GM12878 (cell line): Measurements from ENCODE around the gene BRAF. TPM values are rescaled to one million over a fixed set of nuclear protein-coding genes. Genes with fewer than 3 reads are reported as not detected.

Source experiments
- ATAC-seq: fragments of 200-7000 bp; cut with Tn5 transposase; 3 replicates; pipeline ENCODE4 v1.9.1; 2020; ENCODE audit warnings: mild to moderate bottlenecking, moderate library complexity
- BruUV-seq: library from RNA; stranded (reverse); fragments of 400-500 nt; replicated peaks from 2 replicates; lab custom pipeline; 2021; lab: Mats Ljungman, UMichigan
- CTCF ChIA-PET: fragments of 300-600 bp; sonication (Branson Sonifier 250); formaldehyde crosslinking; extraction: SDS; loops from one replicate; lab custom pipeline; 2021; ENCODE audit warnings: inconsistent platforms; lab: Yijun Ruan, JAX
- POLR2A ChIA-PET: fragments of 350-600 bp; formaldehyde crosslinking; extraction: SDS; loops from one replicate; lab custom pipeline; 2021; ENCODE audit warnings: inconsistent platforms; lab: Charles Lee
- RAD21 ChIA-PET: fragments of 300-600 bp; sonication (Branson Sonifier 250); formaldehyde crosslinking; loops from one replicate; lab custom pipeline; 2023; ENCODE audit warnings: antibody characterized with exemption; ENCODE audit not compliant: unreplicated experiment; lab: Charles Lee
- SMC1A ChIA-PET: fragments of 300-600 bp; sonication (Branson Sonifier 250); formaldehyde crosslinking; loops from one replicate; lab custom pipeline; 2023; ENCODE audit not compliant: unreplicated experiment, uncharacterized antibody; lab: Charles Lee
- DNase-seq: peaks from one replicate; pipeline ENCODE4 v3.0.0-alpha.2; 2011; ENCODE audit warnings: low read depth, low spot score
- FAIRE-seq: peaks from 3 replicates; lab custom pipeline; 2011; peaks lifted over from hg19 to GRCh38; lab: Jason Lieb, UNC
- H2AFZ ChIP-seq: 2 replicates; pipeline ENCODE4 v1.6.0; 2011; ENCODE audit warnings: low read depth, low read length, control low read depth; ENCODE audit not compliant: control insufficient read depth
- H3K27ac ChIP-seq: 2 replicates; pipeline ENCODE4 v1.5.1; 2011; ENCODE audit warnings: control low read depth; ENCODE audit not compliant: control insufficient read depth, insufficient read depth
- H3K27me3 ChIP-seq, 2 experiments: replicated peaks in 1 of 2; 2 replicates each; pipeline versions ENCODE4 v1.6.0 to v1.6.1; 2011; ENCODE audit warnings: low read length in 1 of 2; ENCODE audit not compliant: control insufficient read depth in 2 of 2, insufficient read depth in 2 of 2
- H3K36me3 ChIP-seq, 2 experiments: 2 replicates each; pipeline ENCODE4 v1.5.1; 2011; ENCODE audit warnings: low read length in 1 of 2; ENCODE audit not compliant: control insufficient read depth in 2 of 2, insufficient read depth in 2 of 2
- H3K4me1 ChIP-seq: 2 replicates; pipeline ENCODE4 v1.6.1; 2011; ENCODE audit warnings: mild to moderate bottlenecking, low read length, moderate library complexity, mixed read lengths; ENCODE audit not compliant: control insufficient read depth, insufficient read depth
- H3K4me2 ChIP-seq: 2 replicates; pipeline ENCODE4 v1.6.0; 2011; ENCODE audit warnings: control low read depth; ENCODE audit not compliant: control insufficient read depth, insufficient read depth
- H3K4me3 ChIP-seq: fragments of 200-600 bp; sonication (generic); 2 replicates; pipeline ENCODE4 v1.5.1; 2016
- H3K79me2 ChIP-seq: 2 replicates; pipeline ENCODE4 v1.6.0; 2011; ENCODE audit warnings: low read length; ENCODE audit not compliant: control insufficient read depth, insufficient read depth
- H3K9ac ChIP-seq: 2 replicates; pipeline ENCODE4 v1.8.0; 2011; ENCODE audit warnings: low read length, control low read depth, mixed read lengths; ENCODE audit not compliant: control insufficient read depth, insufficient read depth
- H3K9me3 ChIP-seq: replicated peaks from 3 replicates; pipeline ENCODE4 v1.5.1; 2011; ENCODE audit warnings: mild to moderate bottlenecking, low read length; ENCODE audit not compliant: control insufficient read depth, insufficient read depth
- H4K20me1 ChIP-seq: 2 replicates; pipeline ENCODE4 v1.6.0; 2011; ENCODE audit not compliant: control insufficient read depth, insufficient read depth
- ATF2 ChIP-seq: IDR thresholded peaks from 2 replicates; pipeline ENCODE4 v1.6.1; 2012; ENCODE audit warnings: low read length, inconsistent platforms
- CREB1 ChIP-seq: IDR thresholded peaks from 2 replicates; pipeline ENCODE4 v1.6.1; 2012; ENCODE audit warnings: low read depth, mild to moderate bottlenecking, inconsistent platforms
- DPF2 ChIP-seq: fragments of 450-650 bp; IDR thresholded peaks from 2 replicates; pipeline ENCODE4 v1.6.1; 2017; ENCODE audit warnings: mild to moderate bottlenecking
- MXI1 ChIP-seq: fragments of 150-350 bp; IDR thresholded peaks from 2 replicates; pipeline ENCODE4 v1.6.1; 2011; ENCODE audit warnings: low read depth, mild to moderate bottlenecking, inconsistent platforms, low read length, improper control_type of control experiment
- NKRF ChIP-seq: fragments of 450-650 bp; conservative IDR thresholded peaks from 2 replicates; pipeline ENCODE4 v1.6.1; 2017; ENCODE audit warnings: mild to moderate bottlenecking, moderate library complexity
- NRF1 ChIP-seq: conservative IDR thresholded peaks from 2 replicates; pipeline ENCODE4 v1.6.1; 2011; ENCODE audit warnings: mild to moderate bottlenecking, low read depth, low read length, improper control_type of control experiment
- PKNOX1 ChIP-seq: fragments of 450-650 bp; IDR thresholded peaks from 2 replicates; pipeline ENCODE4 v1.6.1; 2016; ENCODE audit warnings: mild to moderate bottlenecking
- POLR2AphosphoS5 ChIP-seq: IDR thresholded peaks from 2 replicates; pipeline ENCODE4 v1.6.1; 2011; ENCODE audit warnings: mild to moderate bottlenecking, low read length, inconsistent platforms
- SKIL ChIP-seq: fragments of 450-650 bp; IDR thresholded peaks from 2 replicates; pipeline ENCODE4 v1.6.1; 2017; ENCODE audit warnings: mild to moderate bottlenecking, low read depth, inconsistent platforms; ENCODE audit not compliant: poor library complexity, severe bottlenecking
- STAT3 ChIP-seq: IDR thresholded peaks from 2 replicates; pipeline ENCODE4 v1.6.1; 2011; ENCODE audit warnings: low read depth, low read length, improper control_type of control experiment
- USF1 ChIP-seq: IDR thresholded peaks from 2 replicates; pipeline ENCODE4 v1.6.1; 2011; ENCODE audit warnings: borderline replicate concordance, low read depth, mild to moderate bottlenecking, moderate library complexity, mixed read lengths, low read length; ENCODE audit not compliant: insufficient read depth; ENCODE audit errors: extremely low read length
- ZBTB33 ChIP-seq: fragments of 450-650 bp; IDR thresholded peaks from 2 replicates; pipeline ENCODE4 v1.6.1; 2017; ENCODE audit warnings: mild to moderate bottlenecking
- ZNF217 ChIP-seq: fragments of 450-650 bp; IDR thresholded peaks from 2 replicates; pipeline ENCODE4 v1.6.1; 2017; ENCODE audit warnings: antibody characterized with exemption, mild to moderate bottlenecking
- WGBS: methylation state at CpG from one replicate; pipeline ENCODE4 v1.1.6; 2016; ENCODE audit warnings: low lambda C conversion rate; ENCODE audit not compliant: insufficient replicate concordance, insufficient coverage; ENCODE audit errors: missing lambda C conversion rate; 5-methylcytosine and 5-hydroxymethylcytosine counted together
- in situ Hi-C: fragments of 300-500 bp; cut with MboI; formaldehyde crosslinking; loops from 9 replicates; pipeline ENCODE4 v1.14.3; 2018; ENCODE audit warnings: mixed read lengths
- intact Hi-C: fragments of 100-400 bp; cut with micrococcal nuclease; formaldehyde crosslinking; loops from one replicate; pipeline ENCODE4 v1.14.2; 2022; ENCODE audit not compliant: unreplicated experiment
- polyA plus RNA-seq, 11 experiments: library from polyadenylated mRNA; depleted of rRNA in 4 of 11; unstranded in 6 of 11; stranded (reverse) in 5 of 11; fragments of >200 nt; fragmentation: Nextera tagmentation in 4 of 11; fragmentation: Illumina TruSeq in 1 of 11; extraction: Ambion mirVana in 4 of 11; extraction: Trizol in 1 of 11; gene quantifications; 1 replicate in 1 of 11; 2 replicates in 10 of 11; pipeline versions ENCODE4 v1.2.1 to v1.2.3, GENCODE V29; 2011 to 2016; ENCODE audit warnings: inconsistent platforms in 2 of 11, missing spikeins in 2 of 11, low read depth in 1 of 11
- total RNA-seq, 4 experiments: library from RNA; depleted of rRNA in 3 of 4; stranded (reverse); fragments of >200 nt in 3 of 4; fragmentation: Illumina TruSeq in 1 of 4; extraction: Trizol in 1 of 4; gene quantifications; 2 replicates each; pipeline versions ENCODE4 v1.2.1 to v1.2.3, GENCODE V29; 2013 to 2021

Gene BRAF
- total and polyA plus RNA-seq, 10 of the 15 experiments (the other 5 are each of a cell fraction or from before 2014, with no cell fraction given) = 2.6 to 31.0 (median 10.6) TPM

GRCh38 chr7:140870003-140870402, 54.7 kb downstream of the BRAF start (continued):
- TF ChIP-seq PKNOX1 = no peak

GRCh38 chr7:140869430-140869829, 55.3 kb downstream of the BRAF start:
- Histone ChIP-seq H3K27ac (no peak overlapping the region), H3K4me2 (no peak overlapping the region), H3K36me3 (no peaks in the 10 kb centered on the region; a peak in 1 of 4 replicates), H3K9me3 (no peaks in the 10 kb centered on the region; the same call in 2 of the 3 replicates), H3K79me2 (peaks cover 9% of the 10 kb centered on the region), H3K9ac (no peak overlapping the region), H3K4me3 (no peak overlapping the region), H4K20me1 (no peaks in the 10 kb centered on the region), H3K27me3 (no peaks in the 10 kb centered on the region), H3K4me1 (peaks cover 17% of the 10 kb centered on the region), H2AFZ (no peak overlapping the region)
- SMC1A ChIA-PET = interaction anchor here (1.4 kb wide), 1 partner anchor 20 kb away, joined by 3 read pairs; no protein-coding TSS in a partner anchor
- POLR2A ChIA-PET = no interaction called here
- FAIRE-seq = no peak
- BruUV-seq = no TSS peak
- ATAC-seq = no peak
- WGBS = 96% methylated on average over 8 of the region's 8 CpGs
- in situ Hi-C loops = no loop called here
- CTCF ChIA-PET = no interaction called here
- intact Hi-C loops = no loop called here
- RAD21 ChIA-PET = no interaction called here
- DNase-seq = no peak
- TF ChIP-seq NKRF (no peak), MXI1 (no peak), STAT3 (no peak), SKIL (no peak), POLR2AphosphoS5 (no peak), DPF2 (no peak), ZNF217 (no peak), USF1 (no peak), ATF2 (no peak), NRF1 (no peak), ZBTB33 (no peak), CREB1 (no peak)
